Keratinocyte (primary cell): ENCODE measurements around the gene TRIM56. TPM values are rescaled to one million over a fixed set of nuclear protein-coding genes. Genes with fewer than 3 reads are reported as not detected.

Experiments used
- DNase-seq: peaks from one replicate; pipeline ENCODE4 v3.0.0-alpha.2; 2011; ENCODE audit warnings: low read depth, missing footprints, low spot score
- FAIRE-seq: peaks from 2 replicates; lab custom pipeline; 2011; peaks lifted over from hg19 to GRCh38; lab: Jason Lieb, UNC
- H2AFZ ChIP-seq: 2 replicates; pipeline ENCODE4 v1.6.0; 2012; ENCODE audit warnings: low read length, control low read depth, inconsistent platforms; ENCODE audit not compliant: control insufficient read depth
- H3K27ac ChIP-seq: 2 replicates; pipeline ENCODE4 v1.5.1; 2011; ENCODE audit warnings: low read length; ENCODE audit not compliant: control insufficient read depth, insufficient read depth
- H3K27me3 ChIP-seq: 3 replicates; pipeline ENCODE4 v1.6.0; 2011; ENCODE audit warnings: low read length; ENCODE audit not compliant: control insufficient read depth, insufficient read depth; ENCODE audit errors: extremely low read depth
- H3K36me3 ChIP-seq, 2 experiments: 2 replicates in 1 of 2; 3 replicates in 1 of 2; pipeline ENCODE4 v1.5.1; 2011; ENCODE audit warnings: low read length in 2 of 2, mild to moderate bottlenecking in 1 of 2; ENCODE audit not compliant: control insufficient read depth in 2 of 2, insufficient read depth in 2 of 2; ENCODE audit errors: extremely low read depth in 1 of 2
- H3K4me1 ChIP-seq: 3 replicates; pipeline ENCODE4 v1.5.1; 2011; ENCODE audit warnings: low read length; ENCODE audit not compliant: control insufficient read depth, insufficient read depth; ENCODE audit errors: extremely low read depth
- H3K4me2 ChIP-seq: 3 replicates; pipeline ENCODE4 v1.6.0; 2011; ENCODE audit warnings: low read depth, low read length; ENCODE audit not compliant: control insufficient read depth, insufficient read depth; ENCODE audit errors: extremely low read depth
- H3K4me3 ChIP-seq, 3 experiments: fragments of 200-600 bp in 1 of 3; sonication (generic) in 1 of 3; 2 replicates in 2 of 3; 3 replicates in 1 of 3; pipeline ENCODE4 v1.5.1; 2011 to 2016; ENCODE audit warnings: low read length in 3 of 3, mild to moderate bottlenecking in 3 of 3, control low read depth in 2 of 3, inconsistent platforms in 1 of 3, low read depth in 1 of 3, mixed read lengths in 1 of 3, mixed run types in 1 of 3, moderate library complexity in 1 of 3; ENCODE audit not compliant: control insufficient read depth in 2 of 3, insufficient read depth in 2 of 3; ENCODE audit errors: extremely low read depth in 1 of 3
- H3K79me2 ChIP-seq: 2 replicates; pipeline ENCODE4 v1.6.0; 2012; ENCODE audit warnings: low read length; ENCODE audit not compliant: control insufficient read depth, insufficient read depth
- H3K9ac ChIP-seq: 3 replicates; pipeline ENCODE4 v1.6.0; 2011; ENCODE audit warnings: low read length; ENCODE audit not compliant: control insufficient read depth, insufficient read depth; ENCODE audit errors: extremely low read depth
- H3K9me1 ChIP-seq: 3 replicates; pipeline ENCODE4 v1.6.0; 2011; ENCODE audit warnings: low read length; ENCODE audit not compliant: control insufficient read depth, insufficient read depth; ENCODE audit errors: extremely low read depth
- H3K9me3 ChIP-seq: 2 replicates; pipeline ENCODE4 v1.5.1; 2012; ENCODE audit warnings: low read depth, low read length; ENCODE audit not compliant: control insufficient read depth
- H4K20me1 ChIP-seq: 3 replicates; pipeline ENCODE4 v1.6.0; 2011; ENCODE audit warnings: low read length; ENCODE audit not compliant: control insufficient read depth, insufficient read depth; ENCODE audit errors: extremely low read depth
- EZH2 ChIP-seq: IDR thresholded peaks from one replicate; pipeline ENCODE4 v1.6.1; 2012; ENCODE audit warnings: inconsistent platforms, mild to moderate bottlenecking, low read length, moderate library complexity
- dilution Hi-C: fragments of 300-500 bp; cut with MboI; formaldehyde crosslinking; loops from one replicate; pipeline ENCODE4 v1.7.0; 2020; ENCODE audit warnings: low sequenced_read_pairs; ENCODE audit not compliant: extremely low pct_ligation_motif_present
- polyA plus RNA-seq, 5 experiments: library from polyadenylated mRNA; depleted of rRNA in 3 of 5; stranded (reverse) in 3 of 5; stranded (forward) in 1 of 5; unstranded in 1 of 5; fragments of >200 nt; gene quantifications; 1 replicate in 1 of 5; 2 replicates in 3 of 5; 3 replicates in 1 of 5; pipeline versions ENCODE4 v1.2.1 to v1.2.3, GENCODE V29; 2011 to 2012; ENCODE audit warnings: missing spikeins in 2 of 5, low read depth in 1 of 5, low replicate concordance in 1 of 5
- TF ChIP-seq, protein P1 (sequence below), 3 experiments: IDR thresholded peaks in 1 of 3; conservative IDR thresholded peaks in 1 of 3; optimal IDR thresholded peaks in 1 of 3; 2 replicates in 2 of 3; 3 replicates in 1 of 3; pipeline versions ENCODE3 to v1.5.1; 2011; ENCODE audit warnings: low read length in 3 of 3, mild to moderate bottlenecking in 3 of 3, moderate library complexity in 2 of 3, control low read depth in 1 of 3, inconsistent platforms in 1 of 3; ENCODE audit not compliant: insufficient read depth in 2 of 3; ENCODE audit errors: extremely low read depth in 1 of 3

TRIM56 gene
- polyA plus RNA-seq, 1 donor (not counting 4 experiments of a cell fraction or from before 2014, with no cell fraction given): 3.6 TPM

DNA sequence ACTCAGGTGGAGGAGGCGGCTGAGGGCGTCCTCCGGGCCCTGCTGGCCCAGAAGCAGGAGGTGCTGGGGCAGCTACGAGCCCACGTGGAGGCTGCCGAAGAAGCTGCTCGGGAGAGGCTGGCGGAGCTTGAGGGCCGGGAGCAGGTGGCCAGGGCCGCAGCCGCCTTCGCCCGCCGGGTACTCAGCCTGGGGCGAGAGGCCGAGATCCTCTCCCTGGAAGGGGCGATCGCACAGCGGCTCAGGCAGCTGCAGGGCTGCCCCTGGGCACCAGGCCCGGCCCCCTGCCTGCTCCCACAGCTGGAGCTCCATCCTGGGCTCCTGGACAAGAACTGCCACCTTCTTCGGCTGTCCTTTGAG lies 2.8 kb downstream of the TRIM56 start:
- dilution Hi-C loops: no loop called here
- H3K36me3 ChIP-seq: peaks cover 6 to 8% of the 10 kb centered on the region in 2 experiments
- H3K9me1 ChIP-seq: no peaks in the 10 kb centered on the region
- no peak overlapping the region for H3K9ac ChIP-seq
- no peak overlapping the region for H3K27ac ChIP-seq
- FAIRE-seq: no peak
- no peaks in the 10 kb centered on the region for H4K20me1 ChIP-seq
- peaks cover 19% of the 10 kb centered on the region for H3K4me1 ChIP-seq
- H3K9me3 ChIP-seq: no peaks in the 10 kb centered on the region
- no peak overlapping the region for H3K4me2 ChIP-seq
- TF ChIP-seq, protein P1, sequence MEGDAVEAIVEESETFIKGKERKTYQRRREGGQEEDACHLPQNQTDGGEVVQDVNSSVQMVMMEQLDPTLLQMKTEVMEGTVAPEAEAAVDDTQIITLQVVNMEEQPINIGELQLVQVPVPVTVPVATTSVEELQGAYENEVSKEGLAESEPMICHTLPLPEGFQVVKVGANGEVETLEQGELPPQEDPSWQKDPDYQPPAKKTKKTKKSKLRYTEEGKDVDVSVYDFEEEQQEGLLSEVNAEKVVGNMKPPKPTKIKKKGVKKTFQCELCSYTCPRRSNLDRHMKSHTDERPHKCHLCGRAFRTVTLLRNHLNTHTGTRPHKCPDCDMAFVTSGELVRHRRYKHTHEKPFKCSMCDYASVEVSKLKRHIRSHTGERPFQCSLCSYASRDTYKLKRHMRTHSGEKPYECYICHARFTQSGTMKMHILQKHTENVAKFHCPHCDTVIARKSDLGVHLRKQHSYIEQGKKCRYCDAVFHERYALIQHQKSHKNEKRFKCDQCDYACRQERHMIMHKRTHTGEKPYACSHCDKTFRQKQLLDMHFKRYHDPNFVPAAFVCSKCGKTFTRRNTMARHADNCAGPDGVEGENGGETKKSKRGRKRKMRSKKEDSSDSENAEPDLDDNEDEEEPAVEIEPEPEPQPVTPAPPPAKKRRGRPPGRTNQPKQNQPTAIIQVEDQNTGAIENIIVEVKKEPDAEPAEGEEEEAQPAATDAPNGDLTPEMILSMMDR (optimal IDR thresholded peaks at IDR 0.05 in 1 of 3, IDR thresholded peaks at IDR 0.05 in 1 of 3, conservative IDR thresholded peaks at IDR 0.05 in 1 of 3; ENCODE audit: extremely low read depth in 1 of 3, insufficient read depth in 2 of 3, low read length in 3 of 3): no peak
- TF ChIP-seq EZH2: no peak
- H3K4me3 ChIP-seq: no peak overlapping the region
- H3K27me3 ChIP-seq: no peaks in the 10 kb centered on the region
- DNase-seq: no peak
- peaks cover 44% of the 10 kb centered on the region for H3K79me2 ChIP-seq
- no peak overlapping the region for H2AFZ ChIP-seq

DNA sequence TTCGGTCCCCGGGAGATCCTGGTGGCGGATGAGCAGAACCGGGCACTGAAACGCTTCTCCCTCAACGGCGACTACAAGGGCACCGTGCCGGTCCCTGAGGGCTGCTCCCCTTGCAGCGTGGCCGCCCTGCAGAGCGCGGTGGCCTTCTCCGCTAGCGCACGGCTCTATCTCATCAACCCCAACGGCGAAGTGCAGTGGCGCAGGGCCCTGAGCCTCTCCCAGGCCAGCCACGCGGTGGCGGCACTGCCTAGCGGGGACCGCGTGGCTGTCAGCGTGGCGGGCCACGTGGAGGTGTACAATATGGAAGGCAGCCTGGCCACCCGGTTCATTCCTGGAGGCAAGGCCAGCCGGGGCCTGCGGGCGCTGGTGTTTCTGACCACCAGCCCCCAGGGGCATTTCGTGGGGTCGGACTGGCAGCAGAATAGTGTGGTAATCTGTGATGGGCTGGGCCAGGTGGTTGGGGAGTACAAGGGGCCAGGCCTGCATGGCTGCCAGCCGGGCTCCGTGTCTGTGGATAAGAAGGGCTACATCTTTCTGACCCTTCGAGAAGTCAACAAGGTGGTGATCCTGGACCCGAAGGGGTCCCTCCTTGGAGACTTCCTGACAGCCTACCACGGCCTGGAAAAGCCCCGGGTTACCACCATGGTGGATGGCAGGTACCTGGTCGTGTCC lies 3.7 kb downstream of the TRIM56 start:
- DNase-seq (no peak), FAIRE-seq (no peak)
- Histone ChIP-seq H3K36me3 (peaks cover 6 to 8% of the 10 kb centered on the region in 2 experiments), H3K9me3 (no peaks in the 10 kb centered on the region), H4K20me1 (no peaks in the 10 kb centered on the region), H2AFZ (no peak overlapping the region), H3K9ac (no peak overlapping the region), H3K27me3 (no peaks in the 10 kb centered on the region), H3K4me3 (no peak overlapping the region), H3K4me2 (no peak overlapping the region), H3K4me1 (peaks cover 25% of the 10 kb centered on the region), H3K27ac (no peak overlapping the region), H3K9me1 (no peaks in the 10 kb centered on the region), H3K79me2 (peaks cover 44% of the 10 kb centered on the region)
- dilution Hi-C loops: no loop called here
- TF ChIP-seq, protein P1 (optimal IDR thresholded peaks at IDR 0.05 in 1 of 3, IDR thresholded peaks at IDR 0.05 in 1 of 3, conservative IDR thresholded peaks at IDR 0.05 in 1 of 3; ENCODE audit: extremely low read depth in 1 of 3, insufficient read depth in 2 of 3, low read length in 3 of 3): no peak
- TF ChIP-seq EZH2: no peak
